Stimulated activated CD8-positive, alpha-beta memory T cell treated with anti-CD3 and anti-CD28 coated beads, Interleukin-4, amount 100 ng/mL, for 4 hours (primary cell): ENCODE results near the gene SHH.

Experiments
- DNase-seq, 2 donors: peaks; one replicate each; pipeline ENCODE4 v3.0.0-alpha.2; 2020; ENCODE audit warnings: low read depth in 2 of 2, low spot score in 1 of 2

SHH gene

DNA sequence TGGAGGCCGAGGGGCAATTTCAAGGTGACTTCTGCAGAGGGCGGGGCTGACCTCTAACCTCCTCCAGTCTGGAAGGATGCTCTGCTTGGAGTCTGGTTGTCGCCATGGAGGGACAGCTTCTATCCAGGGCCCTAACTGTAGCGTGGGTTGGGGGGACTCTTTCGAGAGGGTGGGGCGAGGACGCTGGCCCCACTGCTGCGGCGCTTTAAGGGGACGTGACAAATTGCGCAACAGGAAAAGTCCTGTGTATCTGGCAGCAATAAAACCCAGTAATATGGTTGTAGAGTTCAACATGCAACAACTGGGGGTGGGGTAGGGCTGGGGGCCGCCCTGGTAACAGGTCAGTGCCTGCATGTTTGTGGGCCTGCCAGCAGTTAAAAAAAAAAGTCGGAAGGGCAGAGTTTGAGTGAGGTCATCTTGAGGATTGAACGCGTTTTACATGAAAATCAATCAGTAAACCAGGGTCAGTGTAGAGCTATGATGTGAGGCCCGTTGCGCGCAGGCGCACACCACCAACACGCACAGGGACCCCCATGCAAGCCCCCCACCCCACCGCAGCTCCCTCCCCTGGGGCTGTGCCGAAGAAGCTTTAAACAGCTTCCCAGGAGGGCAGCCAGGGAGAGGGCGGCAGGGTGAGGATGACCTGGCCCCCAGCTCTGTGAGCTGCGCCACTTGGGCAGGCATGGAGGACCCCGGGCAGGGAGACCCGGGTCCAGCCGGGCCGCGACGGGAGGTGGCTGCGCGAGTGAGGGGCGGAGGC, 4.3 kb downstream of the SHH start:
- DNase-seq = no peak

DNA sequence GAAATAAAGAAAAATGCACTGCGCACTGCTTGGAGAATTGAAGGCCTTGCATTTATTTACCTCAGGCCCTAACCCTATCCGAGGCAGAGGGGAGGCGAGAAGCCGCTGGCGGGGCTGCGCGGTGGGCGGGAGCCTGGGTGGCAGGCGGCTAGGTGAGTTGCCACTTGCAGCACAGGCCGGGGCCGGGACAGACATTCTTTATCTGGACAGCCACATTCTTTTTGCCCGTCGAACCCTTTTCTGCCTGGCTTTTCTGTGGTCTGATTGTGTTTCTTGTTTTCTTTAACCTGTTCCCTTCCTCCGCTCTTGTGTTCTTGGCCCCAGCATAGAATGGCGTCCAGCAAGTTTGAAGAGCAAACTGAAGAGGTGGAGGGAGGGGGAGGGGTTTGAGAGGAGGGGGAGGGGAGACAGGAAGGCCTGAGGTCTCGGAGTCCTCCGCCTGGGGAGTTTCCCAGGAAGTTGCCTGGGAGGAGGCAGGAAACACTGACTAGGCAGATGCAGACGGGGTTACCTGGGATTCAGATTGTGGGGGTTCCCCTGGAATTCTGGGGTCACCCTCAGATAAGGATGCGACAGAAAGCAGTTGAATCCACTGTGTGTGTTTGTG, 5.1 kb downstream of the SHH start:
- DNase-seq = no peak

DNA sequence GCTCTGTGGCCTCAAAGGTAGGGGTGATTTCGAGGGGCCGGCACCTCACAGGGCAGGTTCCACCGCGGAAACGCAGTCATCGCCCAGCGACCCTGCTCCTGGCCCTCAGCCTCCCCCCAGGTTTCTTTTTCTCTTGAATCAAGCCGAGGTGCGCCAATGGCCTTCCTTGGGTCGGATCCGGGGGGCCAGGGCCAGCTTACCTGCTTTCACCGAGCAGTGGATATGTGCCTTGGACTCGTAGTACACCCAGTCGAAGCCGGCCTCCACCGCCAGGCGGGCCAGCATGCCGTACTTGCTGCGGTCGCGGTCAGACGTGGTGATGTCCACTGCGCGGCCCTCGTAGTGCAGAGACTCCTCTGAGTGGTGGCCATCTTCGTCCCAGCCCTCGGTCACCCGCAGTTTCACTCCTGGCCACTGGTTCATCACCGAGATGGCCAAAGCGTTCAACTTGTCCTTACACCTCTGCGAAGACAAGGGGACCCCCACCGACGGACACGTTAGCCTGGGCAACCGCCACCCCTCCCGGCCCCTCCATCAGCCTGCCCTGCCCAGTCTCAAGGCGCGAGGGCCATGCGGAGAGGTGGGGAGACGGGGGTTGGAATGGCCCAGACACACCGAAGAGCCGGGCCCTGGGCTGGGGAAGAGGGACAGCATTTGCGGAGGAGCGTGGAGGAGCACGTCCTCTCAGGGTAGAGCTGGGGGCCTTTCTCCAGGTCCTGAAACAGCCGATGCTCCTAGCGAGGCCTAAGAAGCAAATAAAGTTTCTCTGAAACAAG, 6.0 kb downstream of the SHH start:
- no peak for DNase-seq

DNA sequence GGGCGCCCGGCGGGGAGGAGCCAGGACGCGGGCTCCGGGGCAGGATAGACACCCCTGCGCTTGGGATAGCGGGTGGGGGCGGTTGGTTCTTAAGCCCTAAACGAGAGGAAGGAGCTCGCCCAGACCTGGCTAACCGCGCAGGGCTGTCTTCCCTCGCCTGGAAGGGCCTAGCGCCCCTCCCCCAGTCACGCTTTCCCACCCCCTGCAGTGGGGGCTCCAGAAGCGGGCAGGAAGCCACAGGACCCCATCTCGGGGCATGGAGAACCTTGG, 6.5 kb downstream of the SHH start:
- no peak for DNase-seq

DNA sequence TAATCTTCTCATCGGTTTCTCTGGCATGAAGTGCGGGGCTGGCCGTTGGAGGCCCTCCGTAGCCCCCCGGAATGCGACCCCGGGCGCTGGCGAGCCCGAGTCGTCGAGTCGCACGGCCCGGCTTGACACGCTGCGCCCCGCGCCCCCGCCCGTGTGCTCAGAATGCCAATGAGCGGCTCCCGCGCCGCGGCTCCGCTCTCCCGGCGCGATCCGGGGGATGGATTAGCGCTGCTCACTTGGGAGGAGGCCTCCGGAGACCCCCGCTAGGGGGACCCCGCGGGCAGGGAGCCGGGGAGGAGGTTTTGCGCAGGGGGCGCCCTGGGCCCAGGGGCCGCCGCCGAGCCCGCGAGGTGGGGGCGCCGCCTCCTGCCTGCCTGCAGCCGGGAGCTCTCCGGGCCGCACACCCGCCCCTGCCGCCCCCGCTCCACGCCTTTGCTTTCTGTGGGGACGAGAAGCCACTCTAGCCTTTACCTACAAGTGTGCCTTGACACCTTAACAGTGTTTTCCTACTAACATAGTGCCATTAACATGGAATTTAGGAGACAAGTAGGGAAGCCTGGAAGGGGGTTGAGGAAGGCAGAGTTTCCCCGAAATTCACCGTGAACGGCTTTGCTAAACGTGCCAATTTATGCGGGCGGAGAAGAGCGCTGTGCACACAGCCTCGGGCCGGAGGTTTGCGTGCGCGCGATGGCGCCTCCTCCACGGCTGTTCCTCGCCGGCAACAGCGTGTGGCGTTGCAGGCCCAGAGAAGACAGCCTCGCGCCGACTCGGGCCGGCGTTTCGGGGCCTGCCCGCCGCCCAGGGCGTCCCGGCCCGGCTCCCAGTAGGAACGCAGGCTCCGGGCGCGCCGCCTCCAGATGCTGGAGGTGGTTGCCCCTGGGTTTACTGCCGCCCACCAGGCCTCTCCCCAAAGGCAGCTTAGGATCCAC, 7.1 kb downstream of the SHH start:
- DNase-seq = peak in 1 of 2 donors; percentile 7

DNA sequence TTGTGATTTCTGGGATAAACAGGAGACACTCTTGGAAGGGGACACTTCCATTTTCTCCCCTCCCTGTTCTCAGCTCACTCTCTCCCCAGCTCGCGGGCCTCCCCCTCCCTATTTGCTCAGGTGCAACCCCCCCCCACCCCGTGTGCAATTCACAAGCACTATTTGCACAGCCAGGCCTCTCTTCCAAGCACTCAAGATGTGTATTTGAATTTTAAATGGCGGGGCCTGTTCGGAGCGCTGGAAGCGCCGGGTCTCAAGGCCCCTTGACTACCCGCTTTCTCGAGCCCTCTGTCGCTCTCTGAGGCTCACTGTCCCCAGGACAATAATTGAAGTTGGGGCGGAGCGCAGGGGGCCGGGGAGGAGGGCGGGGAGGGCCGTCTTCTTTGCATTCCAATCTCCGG, 7.8 kb downstream of the SHH start:
- DNase-seq = no peak

DNA sequence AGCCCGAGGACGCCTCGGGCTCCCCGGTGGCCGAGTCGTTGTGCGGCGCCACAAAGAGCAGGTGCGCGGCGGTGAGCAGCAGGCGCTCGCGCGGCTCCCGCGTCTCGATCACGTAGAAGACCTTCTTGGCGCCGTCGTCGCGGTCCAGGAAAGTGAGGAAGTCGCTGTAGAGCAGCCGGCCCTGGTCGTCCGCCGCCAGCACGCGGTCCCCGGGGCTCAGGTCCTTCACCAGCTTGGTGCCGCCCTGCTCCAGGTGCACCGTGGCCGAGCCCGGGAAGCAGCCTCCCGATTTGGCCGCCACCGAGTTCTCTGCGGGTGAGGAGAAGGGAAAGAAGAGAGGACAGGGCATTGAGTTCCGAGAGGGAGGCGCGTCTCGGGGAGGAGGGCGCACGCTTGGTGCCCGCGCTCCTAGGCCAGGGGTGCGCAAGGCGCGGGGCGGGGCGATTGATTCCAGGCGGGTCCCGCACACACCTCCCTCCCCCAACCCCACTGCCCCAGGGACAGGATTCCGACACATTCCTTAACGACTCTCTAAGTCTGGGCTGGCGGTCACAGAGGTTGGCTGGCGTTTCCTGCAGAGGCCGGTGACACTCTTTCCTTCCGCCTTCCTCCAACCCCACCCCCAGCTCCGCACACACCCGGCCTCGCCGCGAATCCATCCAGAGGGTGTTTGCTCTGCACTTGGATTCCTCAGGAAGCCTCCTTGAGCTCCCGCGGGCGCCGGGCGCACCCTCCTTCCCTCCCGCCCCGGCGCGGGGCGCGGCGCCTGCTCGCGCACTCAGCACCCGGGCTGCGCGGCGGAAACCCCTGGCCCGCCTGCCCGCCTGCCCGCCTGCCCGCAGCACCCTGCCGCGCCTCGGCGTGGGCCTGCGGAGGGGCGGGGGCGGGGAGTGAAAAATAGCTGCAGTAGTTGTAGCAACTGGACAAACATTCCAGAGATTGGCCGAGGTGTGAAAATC, 8.6 kb downstream of the SHH start:
- DNase-seq = no peak

DNA sequence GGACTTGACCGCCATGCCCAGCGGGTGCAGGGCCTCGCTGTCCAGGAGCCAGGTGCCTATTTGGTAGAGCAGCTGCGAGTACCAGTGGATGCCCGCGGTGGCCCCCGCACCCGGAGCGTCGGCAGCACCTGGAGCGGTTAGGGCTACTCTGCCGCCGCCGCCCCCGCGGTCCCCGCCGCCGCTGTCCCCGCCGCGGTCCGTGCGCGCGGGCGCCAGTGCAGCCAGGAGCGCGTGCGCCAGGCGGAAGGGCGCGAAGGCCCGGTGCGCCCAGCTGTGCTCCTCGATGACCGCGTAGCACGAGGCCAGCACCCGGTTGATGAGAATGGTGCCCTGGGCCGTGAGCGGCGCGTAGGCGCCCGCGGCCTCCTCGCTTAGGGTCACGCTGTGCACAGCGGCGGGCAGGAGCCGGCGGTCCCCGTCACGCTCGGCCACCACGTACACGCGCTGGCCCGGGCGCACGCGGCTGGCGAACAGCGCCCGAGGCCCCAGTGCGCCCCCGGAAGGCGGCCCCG, 9.3 kb downstream of the SHH start:
- DNase-seq = no peak

DNA sequence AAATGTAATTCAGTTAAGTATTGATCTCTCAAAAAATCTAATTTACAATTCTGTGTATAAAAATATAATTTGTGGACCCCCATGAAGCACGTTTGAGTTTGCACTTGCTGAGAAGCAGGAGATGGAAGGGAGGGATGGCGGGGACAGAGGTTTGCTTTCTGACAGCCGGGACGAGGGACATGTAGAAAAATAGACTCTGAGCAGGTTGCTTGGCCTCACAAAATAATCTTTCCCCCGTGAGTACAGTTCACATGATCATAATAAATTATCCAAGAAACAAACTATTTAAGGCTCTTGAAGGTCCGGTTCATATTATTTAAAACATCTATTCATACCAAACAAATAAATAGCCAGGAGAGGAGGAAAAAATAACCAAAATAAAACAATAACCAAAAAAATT, 10.0 kb downstream of the SHH start:
- no peak for DNase-seq

DNA sequence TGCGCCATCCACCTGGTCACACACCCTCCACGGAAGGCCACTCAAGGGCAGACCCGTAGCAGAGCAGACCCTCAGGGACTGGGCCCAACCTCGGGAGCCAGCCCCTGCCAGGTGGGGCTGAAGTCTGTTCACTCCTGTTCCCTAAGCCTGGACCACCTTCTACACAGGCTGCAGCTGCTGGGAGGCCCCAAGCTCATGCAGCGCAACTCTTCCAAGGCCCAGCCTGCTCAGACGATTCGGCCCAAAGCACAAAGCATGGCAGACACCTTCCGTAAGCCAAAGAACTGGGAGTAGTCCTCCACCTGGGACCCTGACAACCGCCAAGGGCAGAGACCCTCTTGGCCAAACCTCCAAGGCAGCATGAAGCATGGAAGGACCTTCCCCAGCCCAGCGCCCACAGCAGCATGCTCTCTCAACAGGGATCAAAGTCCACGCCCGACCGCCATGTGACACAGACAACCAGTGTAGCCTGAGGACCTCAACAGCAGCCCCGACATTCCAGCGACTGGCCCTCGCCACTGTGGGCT, 11.5 kb downstream of the SHH start:
- DNase-seq = no peak

DNA sequence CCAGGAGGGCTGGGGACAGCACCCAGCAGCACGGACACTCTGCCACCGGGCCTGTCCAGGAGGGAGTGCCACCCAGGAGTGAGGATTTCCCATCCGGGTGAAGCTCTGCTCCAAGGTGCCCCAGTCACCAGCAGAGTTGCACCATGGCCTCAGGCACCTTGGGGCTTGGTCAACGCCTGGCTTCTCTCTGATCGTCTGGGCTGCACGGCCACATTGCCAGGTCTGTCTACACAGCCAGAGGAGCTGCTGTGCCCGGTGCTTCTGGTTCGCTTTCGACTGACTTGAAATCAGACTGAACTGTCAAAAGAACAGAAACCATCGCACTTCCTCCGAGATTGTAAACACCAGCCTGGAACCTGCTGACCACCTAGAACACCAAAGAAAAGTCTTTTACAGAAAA, 12.0 kb downstream of the SHH start:
- DNase-seq = no peak

DNA sequence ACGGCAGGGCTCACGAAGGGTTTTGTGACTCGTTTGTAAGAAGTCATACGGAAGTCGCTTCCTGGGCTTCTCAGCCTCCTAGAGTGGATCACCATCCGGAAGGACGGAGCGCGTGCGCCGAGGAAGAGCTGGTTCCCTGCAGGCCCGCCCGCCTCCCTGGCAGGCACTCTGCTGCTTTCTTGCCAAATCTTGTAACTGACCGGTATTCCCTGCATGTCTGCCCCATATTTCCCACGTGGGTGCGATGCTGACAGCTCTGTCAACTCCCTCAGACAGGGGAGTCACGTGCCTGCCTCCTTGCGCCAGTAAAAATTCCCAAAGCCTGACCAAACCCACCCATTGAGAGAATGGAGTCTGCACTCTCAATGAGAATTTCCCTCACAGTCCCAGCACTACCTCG, 12.7 kb downstream of the SHH start:
- no peak for DNase-seq

DNA sequence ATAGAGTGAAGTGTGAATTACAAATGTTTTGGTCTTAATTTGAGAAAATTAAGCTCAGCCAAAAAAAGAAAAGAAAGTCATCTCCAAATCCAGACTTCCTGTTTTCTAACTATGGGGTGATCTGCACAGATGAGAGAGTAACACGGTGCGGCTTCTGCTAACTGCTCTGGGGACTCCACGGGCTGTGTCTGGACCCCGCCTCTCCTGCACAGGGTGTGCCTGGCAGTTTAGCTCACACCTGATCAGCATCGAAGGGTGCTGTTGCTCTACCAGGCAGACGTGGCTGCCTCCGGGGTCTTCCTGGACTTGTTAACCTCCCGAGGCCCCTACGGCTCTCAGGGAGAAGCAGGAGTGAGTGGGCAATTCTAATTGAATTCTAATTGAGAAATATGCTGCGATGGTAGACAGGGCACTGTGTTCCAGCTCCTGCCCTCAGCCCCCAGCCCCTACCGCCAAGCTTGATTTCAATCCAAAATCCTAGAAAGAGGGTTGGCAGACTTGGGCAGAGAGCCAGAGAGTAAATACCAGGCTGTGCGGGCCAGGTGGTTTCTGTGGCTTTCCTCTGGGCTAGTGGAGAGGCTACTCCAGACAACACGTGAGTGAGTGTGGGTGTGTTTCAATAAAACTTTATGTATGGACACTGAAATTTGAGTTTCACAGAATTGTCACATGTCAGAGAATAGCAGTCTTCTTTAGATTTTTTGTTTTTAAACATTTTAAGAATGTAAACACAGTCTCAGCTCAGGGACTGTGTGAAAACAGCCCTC, 13.4 kb downstream of the SHH start:
- no peak for DNase-seq

DNA sequence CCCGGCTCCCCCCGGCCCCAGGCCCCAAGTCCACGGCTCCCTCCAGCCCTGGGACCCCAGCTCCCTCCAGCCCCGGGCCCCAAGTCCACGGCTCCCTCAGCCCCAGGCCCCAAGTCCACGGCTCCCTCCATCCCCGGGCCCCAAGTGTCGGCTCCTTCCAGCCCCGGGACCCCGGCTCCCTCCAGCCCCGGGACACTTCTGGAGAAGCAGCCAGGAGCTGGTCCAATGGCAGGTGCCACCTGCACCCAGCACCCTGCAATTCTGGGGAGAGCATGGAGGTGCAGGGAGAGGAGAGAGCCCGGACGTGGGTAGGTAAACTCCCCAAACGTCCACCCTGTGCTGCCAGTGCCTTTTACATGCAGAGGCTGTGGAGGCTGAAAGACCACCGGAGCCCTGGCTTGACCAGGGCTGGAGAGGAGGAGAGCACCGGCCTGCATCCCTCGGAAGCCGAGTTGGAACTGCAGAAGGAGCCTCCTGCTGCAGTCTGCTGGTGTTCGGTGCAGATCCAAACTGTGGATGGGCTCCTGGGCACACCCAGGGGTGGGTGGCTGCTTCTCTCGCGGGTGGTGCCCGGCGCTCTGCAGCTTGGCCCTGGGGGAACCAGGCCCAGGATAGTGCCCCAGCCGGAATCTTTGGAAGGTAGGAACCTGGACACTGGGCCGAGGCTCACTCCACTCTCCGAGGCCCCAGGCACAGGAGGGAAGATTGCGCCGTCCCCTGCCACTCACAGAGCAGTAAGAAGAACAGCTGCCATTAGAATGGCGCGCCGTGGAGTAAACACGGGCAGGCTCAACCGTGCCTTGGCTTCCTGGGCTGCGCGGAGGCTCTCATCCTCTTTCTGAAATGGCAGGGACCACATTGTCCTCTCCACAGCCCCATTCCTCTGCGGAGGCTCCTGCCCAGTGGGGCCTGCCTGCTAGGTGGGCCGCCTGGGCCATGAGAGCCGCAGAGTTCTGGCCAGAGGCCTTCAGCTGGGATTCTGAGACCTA, 14.7 kb downstream of the SHH start:
- DNase-seq = no peak

DNA sequence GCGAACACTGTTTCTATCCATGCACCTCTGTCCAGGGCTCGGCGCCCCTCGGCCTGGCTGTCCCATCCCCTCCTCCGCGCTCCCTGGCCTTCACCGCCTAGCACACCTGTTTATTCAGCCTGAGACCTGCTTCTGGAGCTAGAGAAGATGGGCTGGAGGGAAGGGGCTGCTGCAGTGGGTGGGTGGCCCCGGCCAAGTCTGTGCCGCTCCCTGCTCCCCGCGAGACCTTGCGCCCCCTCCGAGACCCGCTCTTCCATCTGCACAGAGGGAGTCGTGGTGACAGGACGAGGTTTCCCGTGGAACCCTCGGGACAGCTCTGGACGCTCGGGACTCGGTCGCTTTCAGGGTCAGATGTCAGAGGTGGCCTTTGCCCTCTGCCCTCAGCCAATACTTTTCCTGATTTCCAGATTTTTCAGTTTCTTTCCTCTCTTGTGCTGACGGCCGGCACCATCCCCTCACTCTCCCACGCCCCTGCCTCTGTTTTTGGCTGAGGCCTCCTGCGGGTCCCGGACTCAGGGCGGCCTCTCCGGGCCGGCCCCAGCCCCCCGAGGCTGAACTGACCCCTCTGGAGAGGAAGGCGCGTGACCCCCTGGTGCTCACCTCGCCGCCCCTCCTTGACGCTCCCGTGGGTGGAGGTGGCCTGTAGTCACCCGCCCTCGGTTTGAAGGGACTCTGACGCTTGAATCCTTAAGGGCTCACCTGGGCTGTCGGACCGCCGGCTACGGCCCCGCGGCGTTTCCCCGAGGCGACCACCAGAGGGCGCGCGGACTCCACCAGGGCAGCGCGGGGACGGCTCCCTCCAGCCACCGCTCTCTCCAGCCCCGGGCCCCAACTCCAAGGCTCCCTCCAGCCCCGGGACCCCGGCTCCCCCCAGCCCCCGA, 15.6 kb downstream of the SHH start:
- peak; percentile 16 to 35 for DNase-seq

DNA sequence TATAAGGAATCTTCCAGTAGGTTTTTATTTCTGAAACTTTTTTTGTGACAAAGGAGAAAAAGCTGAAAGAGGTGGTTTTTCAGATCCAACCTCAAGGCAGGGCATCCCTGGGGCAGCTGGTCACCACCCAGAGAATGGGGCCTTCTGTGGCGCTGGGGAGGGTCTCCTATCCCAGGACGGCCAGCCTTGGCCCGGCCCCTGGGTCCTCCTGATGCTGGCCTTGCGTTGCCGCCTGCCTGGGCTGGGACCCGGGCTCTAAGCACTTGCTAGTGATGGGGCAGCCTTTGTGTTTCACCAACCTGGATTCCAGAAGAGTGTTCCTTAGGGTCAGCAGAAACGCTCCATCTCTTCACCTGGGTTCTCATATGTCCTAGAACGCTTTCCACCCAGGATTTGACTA, 16.3 kb downstream of the SHH start:
- DNase-seq = no peak

DNA sequence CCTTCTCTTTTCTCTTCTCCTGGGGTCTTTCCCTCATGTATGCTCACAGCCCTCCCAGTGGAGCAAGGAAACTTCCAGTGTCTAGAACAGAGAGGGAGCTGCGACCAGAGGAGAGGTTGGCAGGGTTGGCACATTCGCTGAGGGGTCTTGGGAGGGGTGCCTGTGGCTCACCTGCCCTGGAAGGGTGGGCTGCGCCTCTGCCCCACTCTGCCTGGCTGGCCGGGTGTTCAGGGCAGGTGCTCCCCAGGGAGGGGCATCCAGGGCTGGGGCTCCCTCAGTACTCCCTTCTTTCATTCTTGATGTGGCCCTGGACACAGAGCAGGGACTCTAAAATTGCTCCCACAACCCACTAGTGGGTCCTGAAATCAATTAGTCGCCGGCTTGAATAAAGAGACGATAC, 16.9 kb downstream of the SHH start:
- no peak for DNase-seq
